Tibial nerve (tissue), 4 donors: ENCODE results near the gene CNGA3.

ENCODE experiments used
- CTCF ChIP-seq, 5 experiments: fragments of 200-600 bp in 3 of 5; fragments of 450-650 bp in 2 of 5; sonication (generic) in 3 of 5; IDR thresholded peaks; one replicate each; pipeline ENCODE4 v1.5.1; 2016 to 2019; ENCODE audit warnings: antibody characterized with exemption in 5 of 5, mild to moderate bottlenecking in 3 of 5, moderate library complexity in 2 of 5
- EP300 ChIP-seq, 2 donors: sonication (generic); formaldehyde crosslinking; IDR thresholded peaks; one replicate each; pipeline ENCODE4 v1.6.1; 2017; ENCODE audit warnings: antibody characterized with exemption in 2 of 2, mild to moderate bottlenecking in 1 of 2

- no peak for TF ChIP-seq CTCF (IDR thresholded peaks at IDR 0.05)
- no peak for TF ChIP-seq EP300 (IDR thresholded peaks at IDR 0.05)
Observed at GRCh38 chr2:98378901-98379300, 32.6 kb downstream of the CNGA3 start.
